Measurements from ENCODE around the gene NT5DC1.

Gene NT5DC1

GRCh38 chr6:116287689-116288282, 187.1 kb downstream of the NT5DC1 start:
- H3K36me3 ChIP-seq (ENCODE audit: insufficient read depth, low read length), result no peaks in the 10 kb centered on the region
- H3K4me3 ChIP-seq (ENCODE audit: low read length), result no peak overlapping the region
- no peaks in the 10 kb centered on the region for H3K27me3 ChIP-seq (ENCODE audit: insufficient read depth, low read length)
- H2AFZ ChIP-seq (ENCODE audit: low read depth, low read length), result no peak overlapping the region
- no peaks in the 10 kb centered on the region for H3K9me3 ChIP-seq (ENCODE audit: low read length)
- no peaks in the 10 kb centered on the region for H3K4me1 ChIP-seq (ENCODE audit: insufficient read depth, low read length)

GRCh38 chr6:116289876-116290275, 189.2 kb downstream of the NT5DC1 start:
- Histone ChIP-seq H3K36me3 (ENCODE audit: insufficient read depth, low read length) (no peaks in the 10 kb centered on the region), H3K4me1 (ENCODE audit: insufficient read depth, low read length) (no peaks in the 10 kb centered on the region), H3K9me3 (ENCODE audit: low read length) (no peaks in the 10 kb centered on the region), H3K27me3 (ENCODE audit: insufficient read depth, low read length) (no peaks in the 10 kb centered on the region), H2AFZ (ENCODE audit: low read depth, low read length) (no peak overlapping the region), H3K4me3 (ENCODE audit: low read length) (no peak overlapping the region)

- no peaks in the 10 kb centered on the region for H3K4me1 ChIP-seq (ENCODE audit: insufficient read depth, low read length)
- no peaks in the 10 kb centered on the region for H3K9me3 ChIP-seq (ENCODE audit: low read length)
- H3K27me3 ChIP-seq (ENCODE audit: insufficient read depth, low read length), result no peaks in the 10 kb centered on the region
- H2AFZ ChIP-seq (ENCODE audit: low read depth, low read length), result no peak overlapping the region
- no peak overlapping the region for H3K4me3 ChIP-seq (ENCODE audit: low read length)
- no peaks in the 10 kb centered on the region for H3K36me3 ChIP-seq (ENCODE audit: insufficient read depth, low read length)
Observed at GRCh38 chr6:116290799-116291198, 190.1 kb downstream of the NT5DC1 start.

- Histone ChIP-seq H3K4me3 (ENCODE audit: low read length) (no peak overlapping the region), H3K4me1 (ENCODE audit: insufficient read depth, low read length) (no peaks in the 10 kb centered on the region), H3K36me3 (ENCODE audit: insufficient read depth, low read length) (no peaks in the 10 kb centered on the region), H3K9me3 (ENCODE audit: low read length) (no peaks in the 10 kb centered on the region), H3K27me3 (ENCODE audit: insufficient read depth, low read length) (no peaks in the 10 kb centered on the region), H2AFZ (ENCODE audit: low read depth, low read length) (no peak overlapping the region)
Observed at GRCh38 chr6:116291701-116292396, 191.2 kb downstream of the NT5DC1 start.

GRCh38 chr6:116292553-116292952, 191.9 kb downstream of the NT5DC1 start:
- Histone ChIP-seq H3K27me3 (ENCODE audit: insufficient read depth, low read length) (no peaks in the 10 kb centered on the region), H3K4me3 (ENCODE audit: low read length) (no peak overlapping the region), H3K4me1 (ENCODE audit: insufficient read depth, low read length) (no peaks in the 10 kb centered on the region), H3K9me3 (ENCODE audit: low read length) (no peaks in the 10 kb centered on the region), H2AFZ (ENCODE audit: low read depth, low read length) (no peak overlapping the region), H3K36me3 (ENCODE audit: insufficient read depth, low read length) (no peaks in the 10 kb centered on the region)

- no peak overlapping the region for H2AFZ ChIP-seq (ENCODE audit: low read depth, low read length)
- H3K27me3 ChIP-seq (ENCODE audit: insufficient read depth, low read length), result no peaks in the 10 kb centered on the region
- no peaks in the 10 kb centered on the region for H3K9me3 ChIP-seq (ENCODE audit: low read length)
- no peak overlapping the region for H3K4me3 ChIP-seq (ENCODE audit: low read length)
- no peaks in the 10 kb centered on the region for H3K36me3 ChIP-seq (ENCODE audit: insufficient read depth, low read length)
- H3K4me1 ChIP-seq (ENCODE audit: insufficient read depth, low read length), result peaks cover 14% of the 10 kb centered on the region
Observed at GRCh38 chr6:116298273-116298672, 197.6 kb downstream of the NT5DC1 start.

- Histone ChIP-seq H3K4me1 (ENCODE audit: insufficient read depth, low read length) (peaks cover 14% of the 10 kb centered on the region), H3K4me3 (ENCODE audit: low read length) (no peak overlapping the region), H3K36me3 (ENCODE audit: insufficient read depth, low read length) (no peaks in the 10 kb centered on the region), H3K9me3 (ENCODE audit: low read length) (no peaks in the 10 kb centered on the region), H2AFZ (ENCODE audit: low read depth, low read length) (no peak overlapping the region), H3K27me3 (ENCODE audit: insufficient read depth, low read length) (no peaks in the 10 kb centered on the region)
Observed at GRCh38 chr6:116298973-116299372, 198.3 kb downstream of the NT5DC1 start.
